HG02610 (cell line): ENCODE data around the gene PCDHB6.
"Not testable (repeated sequence)": the region's sequence is repeated elsewhere in the genome, so short reads cannot be mapped to it uniquely, and the experiment has no call there.

Source experiments
- ATAC-seq: cut with Tn5 transposase; IDR thresholded peaks from one replicate; pipeline ENCODE4 v1.9.1; 2021; ENCODE audit warnings: mild to moderate bottlenecking, moderate library complexity; ENCODE audit not compliant: unreplicated experiment

The PCDHB6 gene

DNA sequence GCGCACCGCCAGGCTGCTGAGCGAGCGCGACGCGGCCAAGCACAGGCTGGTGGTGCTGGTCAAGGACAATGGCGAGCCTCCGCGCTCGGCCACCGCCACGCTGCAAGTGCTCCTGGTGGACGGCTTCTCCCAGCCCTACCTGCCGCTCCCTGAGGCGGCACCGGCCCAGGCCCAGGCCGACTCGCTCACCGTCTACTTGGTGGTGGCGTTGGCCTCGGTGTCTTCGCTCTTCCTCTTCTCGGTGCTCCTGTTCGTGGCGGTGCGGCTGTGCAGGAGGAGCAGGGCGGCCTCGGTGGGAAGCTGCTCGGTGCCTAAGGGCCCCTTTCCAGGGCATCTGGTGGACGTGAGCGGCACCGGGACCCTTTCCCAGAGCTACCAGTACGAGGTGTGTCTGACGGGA, 51.8 kb downstream of the PCDHB6 start:
- ATAC-seq = not testable (repeated sequence)
